Upper lobe of right lung (tissue), 1 donor: ENCODE measurements around the gene C1RL. TPM values are rescaled to one million over a fixed set of nuclear protein-coding genes. Genes with fewer than 3 reads are reported as not detected.

Experiments used
- ATAC-seq: fragments of 200-7000 bp; cut with Tn5 transposase; one replicate; pipeline ENCODE4 v1.9.1; 2020; ENCODE audit warnings: mild to moderate bottlenecking, moderate library complexity
- DNase-seq: peaks from one replicate; pipeline ENCODE4 v3.0.0-alpha.2; 2020
- H3K27ac ChIP-seq: fragments of 200-600 bp; one replicate; pipeline ENCODE4 v1.8.0; 2022
- H3K27me3 ChIP-seq: fragments of 200-600 bp; one replicate; pipeline ENCODE4 v1.8.0; 2022; ENCODE audit warnings: mild to moderate bottlenecking
- H3K36me3 ChIP-seq: fragments of 200-600 bp; one replicate; pipeline ENCODE4 v1.8.0; 2022
- H3K4me1 ChIP-seq: fragments of 200-600 bp; one replicate; pipeline ENCODE4 v1.8.0; 2022
- H3K4me3 ChIP-seq: fragments of 200-600 bp; one replicate; pipeline ENCODE4 v1.8.0; 2022; ENCODE audit warnings: mild to moderate bottlenecking
- H3K9me3 ChIP-seq: fragments of 200-600 bp; one replicate; pipeline ENCODE4 v1.8.0; 2022
- intact Hi-C: fragments of 100-400 bp; cut with DNase I; formaldehyde crosslinking; loops from one replicate; pipeline ENCODE4 v1.11.0; 2022
- total RNA-seq: library from RNA; stranded (reverse); fragmentation: NEBNext Ultra II Directional; extraction: Animal tissue kit (Norgen Biotek cat#: 25700); gene quantifications from one replicate; pipeline ENCODE4 v1.2.1, GENCODE V29; 2021
- TF ChIP-seq, protein P1 (sequence below): fragments of 200-600 bp; IDR thresholded peaks from one replicate; pipeline ENCODE4 v1.8.0; 2022; ENCODE audit warnings: antibody characterized with exemption
- donor health status: DM: no; HTN: yes; CAD: no; lungs with severe emphysema.

C1RL gene
- total RNA-seq, 1 donor from 2014 or later: 91.6 TPM

DNA sequence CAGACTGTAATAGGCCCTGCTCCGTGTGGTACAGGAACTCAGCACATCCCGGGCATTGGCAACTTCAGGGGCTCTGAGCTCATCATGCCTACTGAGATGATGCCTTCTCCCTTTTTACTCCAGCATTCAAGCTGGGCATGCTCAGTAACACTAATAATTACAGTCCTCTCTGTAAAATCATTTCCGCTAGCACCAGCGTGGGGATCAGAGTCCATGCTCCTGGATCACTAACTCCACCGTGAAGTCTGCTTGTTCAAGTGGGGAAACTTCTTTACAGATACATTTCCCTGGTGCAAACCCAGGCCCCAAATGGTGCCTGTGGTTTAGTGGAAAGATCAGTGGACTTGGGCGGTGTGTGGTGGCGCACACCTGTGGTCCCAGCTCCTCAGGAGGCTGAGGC, 37.9 kb upstream of the C1RL start:
- Histone ChIP-seq H3K4me1 (no peaks in the 10 kb centered on the region), H3K4me3 (no peak overlapping the region), H3K27me3 (no peaks in the 10 kb centered on the region), H3K27ac (no peak overlapping the region), H3K36me3 (peaks cover 18% of the 10 kb centered on the region), H3K9me3 (no peaks in the 10 kb centered on the region)
- ATAC-seq (no peak), DNase-seq (no peak)
- TF ChIP-seq, protein P1, sequence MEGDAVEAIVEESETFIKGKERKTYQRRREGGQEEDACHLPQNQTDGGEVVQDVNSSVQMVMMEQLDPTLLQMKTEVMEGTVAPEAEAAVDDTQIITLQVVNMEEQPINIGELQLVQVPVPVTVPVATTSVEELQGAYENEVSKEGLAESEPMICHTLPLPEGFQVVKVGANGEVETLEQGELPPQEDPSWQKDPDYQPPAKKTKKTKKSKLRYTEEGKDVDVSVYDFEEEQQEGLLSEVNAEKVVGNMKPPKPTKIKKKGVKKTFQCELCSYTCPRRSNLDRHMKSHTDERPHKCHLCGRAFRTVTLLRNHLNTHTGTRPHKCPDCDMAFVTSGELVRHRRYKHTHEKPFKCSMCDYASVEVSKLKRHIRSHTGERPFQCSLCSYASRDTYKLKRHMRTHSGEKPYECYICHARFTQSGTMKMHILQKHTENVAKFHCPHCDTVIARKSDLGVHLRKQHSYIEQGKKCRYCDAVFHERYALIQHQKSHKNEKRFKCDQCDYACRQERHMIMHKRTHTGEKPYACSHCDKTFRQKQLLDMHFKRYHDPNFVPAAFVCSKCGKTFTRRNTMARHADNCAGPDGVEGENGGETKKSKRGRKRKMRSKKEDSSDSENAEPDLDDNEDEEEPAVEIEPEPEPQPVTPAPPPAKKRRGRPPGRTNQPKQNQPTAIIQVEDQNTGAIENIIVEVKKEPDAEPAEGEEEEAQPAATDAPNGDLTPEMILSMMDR: no peak
- intact Hi-C loops: no loop called here

DNA sequence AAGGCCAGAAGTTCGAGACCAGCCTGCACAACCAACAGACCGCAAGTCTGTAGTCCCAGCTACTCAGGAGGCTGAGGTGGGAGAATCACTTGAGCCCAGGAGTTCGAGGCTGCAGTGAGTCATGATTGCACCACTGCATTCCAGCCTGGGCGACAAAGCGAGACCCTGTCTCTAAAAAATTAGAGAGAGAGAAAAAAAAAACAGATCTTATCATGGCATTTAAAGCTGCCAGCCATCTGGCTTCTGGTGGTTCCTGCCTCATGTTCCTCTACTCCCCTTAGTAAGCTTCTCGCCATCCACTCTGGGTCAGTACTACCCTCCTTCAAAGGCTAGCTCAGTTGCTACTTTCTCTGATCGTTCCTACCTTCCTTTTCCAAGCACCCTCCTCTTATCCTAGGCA, 37.2 kb upstream of the C1RL start:
- ATAC-seq (no peak), DNase-seq (peak; percentile 12)
- Histone ChIP-seq H3K9me3 (no peaks in the 10 kb centered on the region), H3K4me1 (no peaks in the 10 kb centered on the region), H3K27ac (no peak overlapping the region), H3K27me3 (no peaks in the 10 kb centered on the region), H3K4me3 (no peak overlapping the region), H3K36me3 (peaks cover 18% of the 10 kb centered on the region)
- TF ChIP-seq, protein P1: no peak
- intact Hi-C loops: no loop called here

- Histone ChIP-seq H3K27me3 (no peaks in the 10 kb centered on the region), H3K4me1 (no peaks in the 10 kb centered on the region), H3K27ac (no peak overlapping the region), H3K36me3 (peaks cover 18% of the 10 kb centered on the region), H3K4me3 (no peak overlapping the region), H3K9me3 (no peaks in the 10 kb centered on the region)
- TF ChIP-seq, protein P1: no peak
- no peak for ATAC-seq
- intact Hi-C loops: no loop called here
- DNase-seq: no peak
These were observed 36.7 kb upstream of the C1RL start for GRCh38 chr12:7145671-7146070.

DNA sequence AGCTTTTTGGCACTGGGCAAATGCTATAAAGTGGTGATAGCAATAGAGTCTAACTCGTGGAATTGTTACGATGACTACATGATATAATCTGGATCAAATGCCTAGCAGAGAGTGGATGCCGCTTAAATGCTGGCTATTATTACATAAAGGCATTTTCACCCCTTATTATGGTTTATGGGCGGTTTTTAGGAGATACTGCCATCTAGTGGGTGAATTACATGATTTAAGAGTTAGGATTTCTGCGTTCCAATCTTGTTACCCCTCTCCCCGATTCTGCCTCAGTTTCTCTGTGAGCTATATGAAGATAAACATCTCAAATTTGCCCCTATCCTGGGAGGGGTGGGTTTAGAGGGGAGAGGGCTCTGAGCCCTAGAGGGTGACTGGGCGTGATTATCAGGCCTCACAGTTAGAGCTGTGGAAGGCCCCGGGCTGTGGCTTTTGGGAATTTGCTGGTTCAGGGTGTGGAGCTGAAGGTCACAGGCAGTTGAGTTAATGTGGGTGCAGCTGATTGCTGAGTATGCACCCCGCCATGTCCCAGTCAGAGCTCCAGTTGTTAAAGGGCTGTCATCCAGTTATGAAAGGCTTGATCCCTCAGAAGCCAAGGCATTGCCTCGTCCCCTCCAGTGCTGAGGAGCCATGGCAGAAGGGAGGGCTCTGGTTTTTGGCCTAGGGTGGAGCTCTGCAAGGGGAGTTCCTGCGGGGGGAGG, 35.6 kb upstream of the C1RL start:
- H3K4me1 ChIP-seq: no peaks in the 10 kb centered on the region
- no peaks in the 10 kb centered on the region for H3K9me3 ChIP-seq
- H3K36me3 ChIP-seq: peaks cover 13% of the 10 kb centered on the region
- peak; percentile 34 for DNase-seq
- peak; percentile 17 for ATAC-seq
- no peaks in the 10 kb centered on the region for H3K27me3 ChIP-seq
- no peak overlapping the region for H3K27ac ChIP-seq
- no peak overlapping the region for H3K4me3 ChIP-seq
- TF ChIP-seq, protein P1: peak; percentile 63
- intact Hi-C loops: no loop called here

DNA sequence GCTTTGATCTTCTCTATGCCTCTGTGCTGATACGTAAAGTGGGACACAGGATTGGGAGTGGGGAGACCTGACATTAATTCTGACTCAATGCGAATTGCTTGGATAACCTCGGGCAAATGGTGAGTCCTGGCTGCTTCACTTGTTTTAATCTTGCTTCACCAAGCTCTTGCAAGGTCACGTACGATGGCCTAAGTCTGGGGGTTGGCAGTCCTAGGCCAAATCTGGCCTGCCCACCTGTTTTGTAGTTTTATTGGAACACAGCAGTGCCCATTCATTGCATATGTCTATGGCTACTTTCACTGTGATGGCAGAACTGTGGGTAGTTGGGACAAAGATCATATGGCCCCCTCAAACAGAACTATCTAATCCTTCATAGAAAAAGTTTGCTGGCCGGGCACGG, 34.5 kb upstream of the C1RL start:
- TF ChIP-seq, protein P1: no peak
- no peaks in the 10 kb centered on the region for H3K27me3 ChIP-seq
- no peak overlapping the region for H3K4me3 ChIP-seq
- no peak overlapping the region for H3K27ac ChIP-seq
- H3K36me3 ChIP-seq: peaks cover 9% of the 10 kb centered on the region
- no peaks in the 10 kb centered on the region for H3K9me3 ChIP-seq
- DNase-seq: no peak
- H3K4me1 ChIP-seq: no peaks in the 10 kb centered on the region
- no peak for ATAC-seq
- intact Hi-C loops: no loop called here
